H1 (cell line): ENCODE data around the gene COL6A2. TPM values are rescaled to one million over a fixed set of nuclear protein-coding genes. Genes with fewer than 3 reads are reported as not detected.

ENCODE experiments used
- GABPA ChIP-seq: IDR thresholded peaks from 2 replicates; pipeline ENCODE4 v1.6.1; 2011; ENCODE audit warnings: mild to moderate bottlenecking, low read length, moderate library complexity, borderline replicate concordance; ENCODE audit not compliant: insufficient read depth
- NRF1 ChIP-seq: IDR thresholded peaks from 2 replicates; pipeline ENCODE4 v1.6.1; 2011; ENCODE audit warnings: mild to moderate bottlenecking, low read depth, low read length, improper control_type of control experiment
- SP1 ChIP-seq: IDR thresholded peaks from 2 replicates; pipeline ENCODE4 v1.6.1; 2011; ENCODE audit warnings: low read depth, low read length
- SP2 ChIP-seq: IDR thresholded peaks from 2 replicates; pipeline ENCODE4 v1.6.1; 2012; ENCODE audit warnings: mild to moderate bottlenecking, low read length, inconsistent platforms
- USF2 ChIP-seq: IDR thresholded peaks from 2 replicates; pipeline ENCODE4 v1.6.1; 2011; ENCODE audit warnings: low read length, improper control_type of control experiment
- polyA plus RNA-seq, 7 experiments: library from polyadenylated mRNA; depleted of rRNA in 3 of 7; stranded (reverse) in 5 of 7; unstranded in 2 of 7; fragments of >200 nt in 5 of 7; fragments of 200-250 nt in 2 of 7; gene quantifications; 1 replicate in 5 of 7; 2 replicates in 1 of 7; 4 replicates in 1 of 7; pipeline versions ENCODE4 v1.2.1 to v1.2.3, GENCODE V29; 2011 to 2013; ENCODE audit warnings: missing spikeins in 2 of 7, mixed read lengths in 2 of 7
- total RNA-seq: library from RNA; stranded (reverse); fragmentation: NEBNext Ultra II Directional; extraction: Animal tissue kit (Norgen Biotek cat#: 25700); gene quantifications from 2 replicates; pipeline ENCODE4 v1.2.1, GENCODE V29; 2021
- TF ChIP-seq, protein P1 (sequence below): IDR thresholded peaks from 2 replicates; pipeline ENCODE4 v1.6.1; 2012; ENCODE audit warnings: inconsistent platforms

The COL6A2 gene
- total and polyA plus RNA-seq, 2 of the 8 experiments (the other 6 are each of a cell fraction or from before 2014, with no cell fraction given): 60.1 to 62.7 TPM

DNA sequence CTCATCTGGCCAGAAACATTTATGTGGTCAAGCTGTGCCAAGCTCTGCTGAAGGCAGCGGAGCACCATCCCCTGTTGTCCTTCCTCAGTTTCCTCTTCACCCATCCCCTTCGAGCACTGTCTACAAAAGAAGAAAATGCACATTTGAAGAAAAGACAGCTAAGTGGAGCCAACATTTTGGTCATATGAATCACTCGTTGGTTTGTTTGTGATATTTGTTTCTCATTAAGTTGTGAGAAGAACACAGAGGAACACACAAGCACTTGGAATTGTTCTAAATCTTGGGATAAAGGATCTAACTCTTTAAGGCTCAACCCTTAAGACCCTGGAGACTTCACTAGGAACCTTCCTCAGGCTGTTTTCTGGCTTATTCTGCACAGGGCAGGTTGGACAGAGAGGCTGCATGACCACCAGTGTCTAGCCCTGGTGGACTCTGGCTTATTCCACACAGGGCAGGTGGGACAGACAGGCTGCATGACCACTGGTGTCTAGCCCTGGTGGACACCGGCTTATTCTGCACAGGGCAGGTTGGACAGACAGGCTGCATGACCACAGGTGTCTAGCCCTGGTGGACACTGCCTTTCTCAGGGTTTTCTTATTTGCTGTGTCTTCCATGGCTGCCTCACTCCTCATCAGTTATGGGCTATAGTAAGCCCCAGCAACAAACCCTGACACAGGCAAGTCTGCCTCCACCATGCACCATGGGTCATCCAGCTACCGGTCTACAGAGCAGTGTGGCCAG lies 35.3 kb upstream of the COL6A2 start (continued):
- TF ChIP-seq SP2 (no peak), GABPA (no peak), SP1 (no peak), NRF1 (no peak), USF2 (no peak)
- TF ChIP-seq, protein P1, sequence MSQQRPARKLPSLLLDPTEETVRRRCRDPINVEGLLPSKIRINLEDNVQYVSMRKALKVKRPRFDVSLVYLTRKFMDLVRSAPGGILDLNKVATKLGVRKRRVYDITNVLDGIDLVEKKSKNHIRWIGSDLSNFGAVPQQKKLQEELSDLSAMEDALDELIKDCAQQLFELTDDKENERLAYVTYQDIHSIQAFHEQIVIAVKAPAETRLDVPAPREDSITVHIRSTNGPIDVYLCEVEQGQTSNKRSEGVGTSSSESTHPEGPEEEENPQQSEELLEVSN: no peak
- TF ChIP-seq, all 59 proteins: peak for 0
